Karpas-422 (cell line): ENCODE data around the gene STRA6. TPM values are rescaled to one million over a fixed set of nuclear protein-coding genes. Genes with fewer than 3 reads are reported as not detected.

Experiments
- DNase-seq: peaks from one replicate; pipeline ENCODE4 v3.0.0-alpha.2; 2015
- H2AFZ ChIP-seq: fragments of 200-600 bp; sonication (generic); 2 replicates; pipeline ENCODE4 v1.6.1; 2014; ENCODE audit warnings: antibody characterized with exemption, low read length, mixed read lengths
- H3K27ac ChIP-seq: fragments of 200-600 bp; sonication (generic); 2 replicates; pipeline ENCODE4 v1.5.1; 2014; ENCODE audit warnings: mild to moderate bottlenecking, low read length, moderate library complexity
- H3K27me3 ChIP-seq: fragments of 200-600 bp; sonication (generic); 2 replicates; pipeline ENCODE4 v1.6.1; 2014; ENCODE audit warnings: low read length, mixed read lengths
- H3K36me3 ChIP-seq: fragments of 200-600 bp; sonication (generic); 2 replicates; pipeline ENCODE4 v1.6.1; 2014; ENCODE audit warnings: low read length, mixed read lengths; ENCODE audit not compliant: insufficient read depth
- H3K4me1 ChIP-seq: fragments of 200-600 bp; sonication (generic); 2 replicates; pipeline ENCODE4 v1.6.1; 2014; ENCODE audit warnings: mild to moderate bottlenecking, low read length, mixed read lengths
- H3K4me2 ChIP-seq: fragments of 200-600 bp; sonication (generic); 2 replicates; pipeline ENCODE4 v1.6.1; 2014; ENCODE audit warnings: low read length, low read depth, mild to moderate bottlenecking; ENCODE audit not compliant: poor library complexity, severe bottlenecking
- H3K4me3 ChIP-seq: fragments of 200-600 bp; sonication (generic); 2 replicates; pipeline ENCODE4 v1.5.1; 2014; ENCODE audit warnings: mild to moderate bottlenecking, antibody characterized with exemption, low read length, mixed read lengths
- H3K79me2 ChIP-seq: fragments of 200-600 bp; sonication (generic); 2 replicates; pipeline ENCODE4 v1.6.1; 2014; ENCODE audit warnings: mild to moderate bottlenecking, low read length, mixed read lengths
- H3K9ac ChIP-seq: fragments of 200-600 bp; sonication (generic); 2 replicates; pipeline ENCODE4 v1.6.0; 2014; ENCODE audit warnings: low read length
- H3K9me2 ChIP-seq: fragments of 200-600 bp; sonication (generic), shearing (Covaris generic); replicated peaks from 2 replicates; pipeline ENCODE4 v1.6.0; 2014; ENCODE audit warnings: mild to moderate bottlenecking, low read length, moderate library complexity; ENCODE audit not compliant: insufficient read depth
- H3K9me3 ChIP-seq: fragments of 300-700, 200-600 bp; sonication (generic); 2 replicates; pipeline ENCODE4 v1.6.1; 2014; ENCODE audit warnings: low read length, mixed read lengths
- H4K20me1 ChIP-seq: fragments of 200-600 bp; sonication (generic); 2 replicates; pipeline ENCODE4 v1.6.1; 2014; ENCODE audit warnings: mild to moderate bottlenecking, antibody characterized with exemption, low read length, low read depth; ENCODE audit not compliant: insufficient read depth
- total RNA-seq: library from RNA; depleted of rRNA; stranded (reverse); fragments of >200 nt; shearing (Covaris generic); gene quantifications from 2 replicates; pipeline ENCODE4 v1.2.3, GENCODE V29; 2014; ENCODE audit warnings: low replicate concordance; rRNA removed

Gene STRA6, protein sequence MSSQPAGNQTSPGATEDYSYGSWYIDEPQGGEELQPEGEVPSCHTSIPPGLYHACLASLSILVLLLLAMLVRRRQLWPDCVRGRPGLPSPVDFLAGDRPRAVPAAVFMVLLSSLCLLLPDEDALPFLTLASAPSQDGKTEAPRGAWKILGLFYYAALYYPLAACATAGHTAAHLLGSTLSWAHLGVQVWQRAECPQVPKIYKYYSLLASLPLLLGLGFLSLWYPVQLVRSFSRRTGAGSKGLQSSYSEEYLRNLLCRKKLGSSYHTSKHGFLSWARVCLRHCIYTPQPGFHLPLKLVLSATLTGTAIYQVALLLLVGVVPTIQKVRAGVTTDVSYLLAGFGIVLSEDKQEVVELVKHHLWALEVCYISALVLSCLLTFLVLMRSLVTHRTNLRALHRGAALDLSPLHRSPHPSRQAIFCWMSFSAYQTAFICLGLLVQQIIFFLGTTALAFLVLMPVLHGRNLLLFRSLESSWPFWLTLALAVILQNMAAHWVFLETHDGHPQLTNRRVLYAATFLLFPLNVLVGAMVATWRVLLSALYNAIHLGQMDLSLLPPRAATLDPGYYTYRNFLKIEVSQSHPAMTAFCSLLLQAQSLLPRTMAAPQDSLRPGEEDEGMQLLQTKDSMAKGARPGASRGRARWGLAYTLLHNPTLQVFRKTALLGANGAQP
- total RNA-seq, result 0.18 TPM in 1 of 2 replicates, not detected in the other

DNA sequence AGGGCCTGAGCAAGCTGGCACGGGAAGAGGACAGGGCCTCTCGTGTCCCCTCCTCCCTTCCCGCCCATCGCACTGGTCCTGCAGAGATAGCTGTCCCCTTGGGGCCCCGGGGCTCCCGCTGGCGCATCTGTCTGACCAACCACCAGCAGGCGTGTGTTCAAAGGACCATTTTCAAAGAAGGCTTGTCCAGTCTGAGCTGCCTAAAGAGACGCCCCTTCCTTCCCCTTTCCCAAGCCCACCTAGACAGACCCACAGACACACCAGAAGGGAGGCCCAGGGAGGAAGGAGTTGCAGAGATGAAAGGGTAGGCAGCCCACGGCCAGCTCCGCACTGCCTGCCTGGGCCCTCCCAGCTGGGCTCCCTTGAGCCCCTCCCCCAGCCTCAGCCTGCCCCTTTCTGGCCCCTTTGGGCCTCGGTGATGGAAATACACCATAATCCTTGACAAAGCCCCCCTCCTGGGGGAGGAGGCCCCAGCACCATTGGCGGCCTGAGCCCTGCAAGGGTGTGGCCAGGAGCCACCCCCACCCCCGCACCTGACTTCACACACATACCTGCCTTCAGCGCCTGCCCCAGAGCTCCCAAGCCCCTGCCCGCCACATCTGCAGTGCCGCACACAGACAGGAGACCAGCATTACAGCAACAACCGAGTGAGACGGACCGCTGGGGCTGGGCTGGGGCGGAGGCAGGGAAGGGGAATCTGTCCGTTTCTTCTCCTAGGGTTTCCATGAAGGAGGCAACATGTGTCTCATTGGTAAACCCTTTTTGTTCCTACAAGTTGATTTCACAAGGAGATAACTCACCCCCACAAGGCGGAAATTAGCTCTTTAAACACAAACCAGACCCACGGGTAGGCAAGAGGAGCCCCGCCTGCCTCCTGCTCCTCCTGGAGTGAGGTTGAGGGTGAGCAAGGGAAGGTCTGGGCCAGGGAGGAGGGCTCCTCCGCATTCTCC, at the start of gene STRA6:
STRA6 (minus strand) TSS at position 336 of the 950 bp plus-strand sequence. CDS start 520 bp downstream, outside the sequence.
- H3K4me2 ChIP-seq, result no peak within 1 kb of the TSS
- no peaks in the 10 kb centered on the region for H3K36me3 ChIP-seq
- no peaks in the 10 kb centered on the region for H3K4me1 ChIP-seq
- no peaks in the 10 kb centered on the region for H3K9me3 ChIP-seq
- H3K9me2 ChIP-seq, result no peaks in the 10 kb centered on the region
- no peak within 1 kb of the TSS for H3K27ac ChIP-seq
- no peak within 1 kb of the TSS for H3K9ac ChIP-seq
- H3K27me3 ChIP-seq, result no peaks in the 10 kb centered on the region
- no peak for DNase-seq
- no peaks in the 10 kb centered on the region; the same call in 1 of the 2 replicates for H4K20me1 ChIP-seq
- H3K4me3 ChIP-seq, result no peak within 1 kb of the TSS
- H3K79me2 ChIP-seq, result no peaks in the 10 kb centered on the region
- no peak within 1 kb of the TSS for H2AFZ ChIP-seq

GRCh38 chr15:74252291-74252690, 49.7 kb upstream of the STRA6 start:
- no peaks in the 10 kb centered on the region for H3K9me3 ChIP-seq
- H2AFZ ChIP-seq, result no peak overlapping the region
- no peak overlapping the region for H3K4me2 ChIP-seq
- H3K27me3 ChIP-seq, result no peaks in the 10 kb centered on the region
- H4K20me1 ChIP-seq, result no peaks in the 10 kb centered on the region
- no peak overlapping the region for H3K27ac ChIP-seq
- no peaks in the 10 kb centered on the region for H3K79me2 ChIP-seq
- no peaks in the 10 kb centered on the region for H3K9me2 ChIP-seq
- H3K4me3 ChIP-seq, result no peak overlapping the region
- H3K4me1 ChIP-seq, result peaks cover 17% of the 10 kb centered on the region
- no peak for DNase-seq
- no peak overlapping the region for H3K9ac ChIP-seq
- no peaks in the 10 kb centered on the region for H3K36me3 ChIP-seq

GRCh38 chr15:74251131-74251811, 48.7 kb upstream of the STRA6 start:
- H4K20me1 ChIP-seq, result no peaks in the 10 kb centered on the region
- no peak overlapping the region for H3K27ac ChIP-seq
- H3K9me3 ChIP-seq, result no peaks in the 10 kb centered on the region
- H3K4me3 ChIP-seq, result no peak overlapping the region
- no peaks in the 10 kb centered on the region for H3K36me3 ChIP-seq
- DNase-seq, result no peak
- no peak overlapping the region for H3K9ac ChIP-seq
- no peaks in the 10 kb centered on the region for H3K79me2 ChIP-seq
- H3K4me1 ChIP-seq, result peaks cover 11% of the 10 kb centered on the region
- no peaks in the 10 kb centered on the region for H3K27me3 ChIP-seq
- H2AFZ ChIP-seq, result no peak overlapping the region
- no peak overlapping the region for H3K4me2 ChIP-seq
- H3K9me2 ChIP-seq, result no peaks in the 10 kb centered on the region

GRCh38 chr15:74250266-74250665, 47.7 kb upstream of the STRA6 start:
- DNase-seq, result no peak
- no peaks in the 10 kb centered on the region for H3K36me3 ChIP-seq
- H3K27ac ChIP-seq, result no peak overlapping the region
- H4K20me1 ChIP-seq, result no peaks in the 10 kb centered on the region
- no peaks in the 10 kb centered on the region for H3K79me2 ChIP-seq
- H3K4me2 ChIP-seq, result no peak overlapping the region
- H3K4me1 ChIP-seq, result peaks cover 11% of the 10 kb centered on the region
- H3K27me3 ChIP-seq, result no peaks in the 10 kb centered on the region
- no peaks in the 10 kb centered on the region for H3K9me3 ChIP-seq
- no peak overlapping the region for H2AFZ ChIP-seq
- H3K4me3 ChIP-seq, result no peak overlapping the region
- H3K9me2 ChIP-seq, result no peaks in the 10 kb centered on the region
- H3K9ac ChIP-seq, result no peak overlapping the region

GRCh38 chr15:74245342-74245931, 42.9 kb upstream of the STRA6 start:
- H3K36me3 ChIP-seq, result no peaks in the 10 kb centered on the region
- H3K27me3 ChIP-seq, result no peaks in the 10 kb centered on the region
- H3K4me1 ChIP-seq, result no peaks in the 10 kb centered on the region
- H3K27ac ChIP-seq, result no peak overlapping the region
- H3K9ac ChIP-seq, result no peak overlapping the region
- no peak for DNase-seq
- H3K4me2 ChIP-seq, result no peak overlapping the region
- H3K79me2 ChIP-seq, result no peaks in the 10 kb centered on the region
- H4K20me1 ChIP-seq, result no peaks in the 10 kb centered on the region
- no peaks in the 10 kb centered on the region for H3K9me2 ChIP-seq
- H3K9me3 ChIP-seq, result no peaks in the 10 kb centered on the region
- no peak overlapping the region for H2AFZ ChIP-seq
- no peak overlapping the region for H3K4me3 ChIP-seq

GRCh38 chr15:74244822-74245341, 42.3 kb upstream of the STRA6 start:
- Histone ChIP-seq H3K9me2 (no peaks in the 10 kb centered on the region), H3K9ac (no peak overlapping the region), H3K36me3 (no peaks in the 10 kb centered on the region), H3K4me2 (no peak overlapping the region), H3K9me3 (no peaks in the 10 kb centered on the region), H3K4me1 (no peaks in the 10 kb centered on the region), H3K4me3 (no peak overlapping the region), H3K79me2 (no peaks in the 10 kb centered on the region), H4K20me1 (no peaks in the 10 kb centered on the region), H2AFZ (no peak overlapping the region), H3K27ac (no peak overlapping the region), H3K27me3 (no peaks in the 10 kb centered on the region)
- no peak for DNase-seq

DNA sequence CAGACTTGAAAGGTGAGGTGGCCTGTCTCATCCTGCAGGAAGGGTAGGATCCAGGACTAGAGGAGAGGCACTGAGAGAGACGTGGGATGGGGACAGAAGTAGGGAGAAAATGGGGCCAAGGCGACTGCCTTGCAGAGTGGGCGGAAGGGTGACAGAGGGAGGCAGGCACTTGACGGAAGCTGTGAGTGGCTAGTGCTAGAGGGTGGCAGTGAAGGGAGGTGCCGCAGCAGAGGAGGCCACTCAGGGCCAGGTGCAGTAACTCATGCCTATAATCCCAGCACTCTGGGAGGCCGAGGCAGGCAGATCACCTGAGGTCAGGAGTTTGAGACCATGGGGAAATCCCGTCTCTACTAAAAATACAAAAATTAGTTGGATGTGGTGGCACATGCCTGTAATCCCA, 40.8 kb upstream of the STRA6 start:
- no peak for DNase-seq
- no peaks in the 10 kb centered on the region for H3K36me3 ChIP-seq
- H3K4me1 ChIP-seq, result no peaks in the 10 kb centered on the region
- no peak overlapping the region for H3K4me3 ChIP-seq
- no peaks in the 10 kb centered on the region for H4K20me1 ChIP-seq
- no peaks in the 10 kb centered on the region for H3K9me3 ChIP-seq
- no peak overlapping the region for H3K4me2 ChIP-seq
- no peaks in the 10 kb centered on the region for H3K27me3 ChIP-seq
- no peaks in the 10 kb centered on the region for H3K79me2 ChIP-seq
- H3K9me2 ChIP-seq, result no peaks in the 10 kb centered on the region
- no peak overlapping the region for H2AFZ ChIP-seq
- H3K9ac ChIP-seq, result no peak overlapping the region
- no peak overlapping the region for H3K27ac ChIP-seq
